WERI-Rb-1 (cell line): ENCODE results near the gene ABCB9.

Experiments
- DNase-seq: peaks from one replicate; pipeline ENCODE4 v3.0.0-alpha.2; 2020
- H3K27ac ChIP-seq: fragments of 250-450 bp; sonication (Bioruptor Pico); 2 replicates; pipeline ENCODE4 v1.5.1; 2020; ENCODE audit warnings: mild to moderate bottlenecking, moderate library complexity
- H3K27me3 ChIP-seq: fragments of 250-450 bp; sonication (Bioruptor Pico); 2 replicates; pipeline ENCODE4 v1.5.1; 2021; ENCODE audit warnings: mild to moderate bottlenecking, low read depth, moderate library complexity; ENCODE audit not compliant: insufficient read depth, severe bottlenecking
- H3K36me3 ChIP-seq: fragments of 250-450 bp; sonication (Bioruptor Pico); 2 replicates; pipeline ENCODE4 v1.5.1; 2020; ENCODE audit warnings: mild to moderate bottlenecking, moderate library complexity
- H3K4me3 ChIP-seq: 2 replicates; pipeline ENCODE4 v1.5.1; 2011; ENCODE audit warnings: low read depth, mild to moderate bottlenecking, control low read depth, low read length
- H3K9me3 ChIP-seq: fragments of 250-450 bp; sonication (Bioruptor Pico); 2 replicates; pipeline ENCODE4 v1.5.1; 2021; ENCODE audit warnings: mild to moderate bottlenecking, moderate library complexity; ENCODE audit not compliant: severe bottlenecking
- CTCF ChIP-seq: IDR thresholded peaks from 2 replicates; pipeline ENCODE4 v1.5.1; 2011; ENCODE audit warnings: low read depth, mild to moderate bottlenecking, control low read depth, inconsistent platforms, low read length

ABCB9 gene

GRCh38 chr12:122985338-122986257 is 19.3 kb upstream of the ABCB9 start:
- Histone ChIP-seq H3K27me3 (no peaks in the 10 kb centered on the region), H3K4me3 (no peak overlapping the region), H3K9me3 (no peaks in the 10 kb centered on the region), H3K36me3 (peaks cover 23% of the 10 kb centered on the region), H3K27ac (no peak overlapping the region)
- no peak for DNase-seq
- no peak for TF ChIP-seq CTCF

- no peaks in the 10 kb centered on the region for H3K9me3 ChIP-seq
- H3K36me3 ChIP-seq: peaks cover 23% of the 10 kb centered on the region
- TF ChIP-seq CTCF: no peak
- no peak overlapping the region for H3K4me3 ChIP-seq
- no peak for DNase-seq
- no peaks in the 10 kb centered on the region for H3K27me3 ChIP-seq
- H3K27ac ChIP-seq: no peak overlapping the region
Measured at GRCh38 chr12:122984612-122985337, 18.5 kb upstream of the ABCB9 start.

- Histone ChIP-seq H3K27ac (no peak overlapping the region), H3K4me3 (no peak overlapping the region), H3K9me3 (no peaks in the 10 kb centered on the region), H3K27me3 (no peaks in the 10 kb centered on the region), H3K36me3 (peaks cover 24% of the 10 kb centered on the region)
- TF ChIP-seq CTCF: no peak
- no peak for DNase-seq
Measured at GRCh38 chr12:122983789-122984515, 17.7 kb upstream of the ABCB9 start.

- Histone ChIP-seq H3K9me3 (no peaks in the 10 kb centered on the region), H3K36me3 (peaks cover 28% of the 10 kb centered on the region), H3K4me3 (no peak overlapping the region), H3K27ac (no peak overlapping the region), H3K27me3 (no peaks in the 10 kb centered on the region)
- no peak for DNase-seq
- peak; percentile 23; the same call in 1 of the 2 replicates for TF ChIP-seq CTCF
Measured at GRCh38 chr12:122982963-122983788, 16.9 kb upstream of the ABCB9 start.

GRCh38 chr12:122982477-122982815 is 16.2 kb upstream of the ABCB9 start:
- Histone ChIP-seq H3K4me3 (no peak overlapping the region), H3K27ac (no peak overlapping the region)

More at GRCh38 chr12:122982477-122982815, 16.2 kb upstream of the ABCB9 start:
- Histone ChIP-seq H3K9me3 (no peaks in the 10 kb centered on the region), H3K27me3 (no peaks in the 10 kb centered on the region), H3K36me3 (peaks cover 25% of the 10 kb centered on the region)
- no peak for DNase-seq
- TF ChIP-seq CTCF: no peak
